GM21786 (cell line): ENCODE measurements around the gene PRKACA.
"Not testable (repeated sequence)": the region's sequence is repeated elsewhere in the genome, so short reads cannot be mapped to it uniquely, and the experiment has no call there.

Experiments used
- ATAC-seq: cut with Tn5 transposase; IDR thresholded peaks from one replicate; pipeline ENCODE4 v1.9.1; 2021; ENCODE audit not compliant: unreplicated experiment

PRKACA gene

DNA sequence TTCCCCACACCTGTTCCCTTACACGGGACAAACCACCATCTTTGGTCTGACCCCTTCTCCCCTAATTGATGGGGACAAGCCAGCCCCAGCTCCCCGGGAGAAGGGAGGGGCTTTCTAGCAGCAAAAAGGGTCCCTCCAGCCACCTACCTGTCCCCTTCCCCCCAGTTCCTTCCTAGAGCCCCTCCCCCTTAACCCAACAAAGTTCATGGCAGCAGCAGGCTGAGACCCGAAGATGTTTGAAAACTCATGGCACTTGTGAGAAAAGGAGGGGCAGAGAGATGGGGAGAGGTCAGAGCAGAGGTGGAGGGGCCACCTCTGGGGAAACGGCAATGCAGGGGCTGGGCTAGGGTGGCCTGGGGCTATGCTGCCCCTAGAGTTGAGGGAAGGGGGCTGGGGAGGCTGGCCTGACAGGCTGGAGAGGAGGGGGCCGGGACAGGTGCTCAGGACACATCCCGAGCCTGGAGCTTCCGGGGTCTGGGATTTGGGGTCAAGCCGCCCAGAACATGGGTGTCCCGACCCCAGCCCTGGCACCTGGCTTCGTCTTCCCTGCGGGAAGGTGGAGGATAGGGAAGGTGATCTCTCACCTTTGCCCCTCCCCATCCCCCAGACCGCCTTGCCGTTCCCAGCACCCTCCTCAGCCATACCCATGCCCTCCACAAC, 31.3 kb upstream of the PRKACA start:
- ATAC-seq: no peak

DNA sequence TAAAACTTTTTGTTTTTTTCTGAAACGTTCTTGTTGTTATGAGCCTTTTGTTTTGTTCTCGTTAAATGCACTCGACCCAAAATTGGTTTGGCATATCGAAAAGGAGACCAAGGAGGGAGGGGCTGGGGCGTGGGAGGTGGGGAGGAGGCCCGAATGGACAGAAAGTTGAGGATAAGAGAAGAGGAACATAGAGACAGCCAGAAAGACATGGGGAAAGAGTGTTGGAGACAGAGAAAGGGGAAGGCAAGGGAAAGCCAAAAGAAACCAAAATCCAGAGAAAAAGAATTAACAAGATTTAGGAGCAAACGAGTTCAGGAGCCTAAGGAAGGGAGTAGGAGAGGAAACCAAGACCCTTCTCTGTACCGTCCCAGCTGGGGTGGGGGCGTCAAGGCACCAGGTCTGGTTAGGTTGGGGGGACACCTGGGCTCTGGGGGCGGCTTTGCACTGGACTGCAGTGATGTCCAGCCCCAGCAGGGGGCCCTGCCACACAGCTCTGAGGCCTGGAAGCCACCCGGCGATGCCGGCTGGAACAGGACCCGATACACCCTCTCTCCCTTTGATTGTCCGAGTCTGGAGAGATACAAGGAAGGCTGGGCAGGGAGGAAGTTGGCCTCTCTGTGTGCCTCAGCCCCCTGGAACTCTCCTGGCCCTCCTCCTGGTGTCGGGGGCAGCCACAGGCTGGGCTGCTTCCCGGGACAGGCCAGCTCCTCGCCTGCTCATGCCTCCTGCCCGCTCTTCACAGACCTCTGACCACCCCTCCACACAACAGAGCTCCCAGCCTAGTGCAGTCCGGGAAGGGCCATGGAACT, 30.4 kb upstream of the PRKACA start:
- ATAC-seq: no peak

DNA sequence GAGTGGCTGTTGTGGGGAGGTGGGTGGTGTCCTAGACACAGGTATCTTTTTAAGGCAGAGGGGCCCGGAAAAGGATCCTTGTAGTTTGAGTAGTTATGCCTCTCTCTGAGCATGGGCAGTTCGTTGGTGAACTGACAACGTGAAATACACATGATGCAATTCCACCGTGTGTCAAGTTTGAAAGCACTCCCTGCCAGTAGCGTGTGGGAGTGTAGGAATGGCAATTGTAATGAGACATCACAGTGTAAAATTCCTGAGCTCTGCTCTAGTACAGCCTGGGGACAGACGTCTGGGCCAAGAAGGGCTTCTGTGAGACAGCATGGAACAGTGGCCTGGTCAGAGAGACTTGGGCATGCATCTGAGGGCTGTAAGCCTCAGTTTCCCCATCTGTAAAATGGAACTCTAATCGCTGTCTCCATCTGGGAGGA, 29.2 kb upstream of the PRKACA start:
- no peak for ATAC-seq

DNA sequence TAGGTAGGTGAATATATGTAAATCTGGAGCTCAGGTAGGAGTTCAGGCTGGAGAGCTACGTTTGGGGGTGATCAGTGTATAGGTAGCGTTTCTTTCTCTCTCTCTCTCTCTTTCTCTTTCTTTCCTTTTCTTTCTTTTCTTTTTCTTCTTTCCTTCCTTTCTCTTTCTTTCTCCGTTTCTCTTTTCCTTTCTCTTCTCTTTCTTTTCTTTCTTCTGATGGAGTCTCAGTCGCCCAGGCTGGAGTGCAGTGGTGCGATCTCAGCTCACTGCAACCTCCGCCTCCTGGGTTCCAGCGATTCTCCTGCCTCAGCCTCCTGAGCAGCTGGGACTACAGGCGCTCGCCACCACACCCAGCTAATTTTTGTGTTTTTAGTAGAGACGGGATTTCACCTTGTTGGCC, 28.6 kb upstream of the PRKACA start:
- not testable (repeated sequence) for ATAC-seq

DNA sequence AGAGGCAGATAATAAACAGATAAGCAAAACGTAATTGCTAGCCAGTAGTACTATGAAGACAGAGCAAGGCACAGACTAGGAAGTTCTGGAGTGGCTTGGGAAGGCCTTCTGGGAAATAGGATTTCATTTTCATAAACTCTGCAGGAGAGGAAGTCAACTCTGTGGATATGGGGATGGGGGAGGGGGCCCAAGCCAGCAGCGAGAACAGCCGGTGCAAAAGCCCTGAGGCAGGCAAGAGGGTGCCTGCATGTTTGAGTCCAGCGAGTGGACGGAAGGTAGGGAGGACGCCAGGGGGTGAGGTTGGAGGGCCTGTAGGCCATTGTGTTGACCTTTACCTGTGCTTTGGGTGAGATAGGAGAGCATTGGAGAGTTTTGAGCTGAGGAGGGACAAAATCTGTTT, 27.8 kb upstream of the PRKACA start:
- ATAC-seq: no peak

DNA sequence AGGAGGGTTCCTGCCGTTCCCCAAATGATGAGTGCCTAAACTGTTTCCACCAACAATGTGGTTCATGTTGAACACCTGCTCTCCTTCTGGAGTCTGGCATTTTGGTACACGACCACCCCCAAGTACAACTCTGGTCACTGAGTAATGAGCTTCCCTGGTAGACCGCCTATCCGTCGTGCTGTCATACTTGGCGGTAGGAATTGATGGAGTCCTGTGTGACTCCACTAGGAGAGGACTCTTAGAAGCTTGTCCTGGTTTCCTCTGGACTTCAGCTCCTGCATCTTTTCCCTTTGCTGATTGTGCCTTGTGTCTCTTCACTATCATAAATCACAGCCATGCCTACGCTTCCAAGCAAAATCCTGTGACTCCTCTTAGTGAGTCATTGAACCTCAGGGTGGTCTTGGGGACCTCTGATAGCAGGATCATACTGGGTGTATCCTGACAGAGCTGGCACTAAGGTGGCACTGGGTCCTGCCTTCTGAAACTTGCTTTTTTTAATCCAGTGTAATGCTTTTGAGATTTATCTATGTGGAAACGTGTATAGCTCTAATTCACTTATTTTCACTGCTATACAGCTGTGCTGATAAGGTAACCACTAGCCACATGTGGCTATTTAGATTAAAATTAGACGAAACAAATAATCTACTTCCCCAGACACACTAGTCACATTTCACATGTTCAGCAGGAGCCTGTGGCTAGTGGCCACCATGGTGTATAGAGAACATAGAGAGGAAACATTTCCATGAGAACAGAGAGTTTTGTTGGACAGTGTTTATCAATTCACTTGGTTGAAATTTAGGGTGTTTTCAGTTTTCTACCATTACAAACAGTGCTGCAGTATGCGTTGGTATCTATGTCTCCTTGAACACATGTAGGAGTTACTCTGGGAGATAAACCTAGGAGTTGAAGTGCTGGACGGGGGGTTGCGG, 25.0 kb upstream of the PRKACA start:
- no peak for ATAC-seq

DNA sequence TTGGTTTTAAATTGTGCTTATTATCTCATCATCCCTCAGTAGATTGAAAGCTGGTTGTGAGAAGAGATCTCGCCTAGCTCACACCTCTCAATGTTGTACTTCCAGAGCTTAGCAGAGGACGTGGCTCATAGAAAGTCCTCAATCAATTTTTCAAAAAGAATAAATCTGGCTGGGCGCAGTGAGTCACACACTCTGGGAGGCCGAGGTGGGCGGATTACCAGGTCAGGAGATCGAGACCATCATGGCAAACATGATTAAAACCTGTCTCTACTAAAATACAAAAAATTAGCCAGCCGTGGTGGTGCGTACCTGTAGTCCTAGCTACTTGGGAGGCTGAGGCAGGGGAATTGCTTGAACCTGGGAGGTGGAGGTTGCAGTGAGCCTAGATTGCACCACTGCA, 23.5 kb upstream of the PRKACA start:
- ATAC-seq: no peak

DNA sequence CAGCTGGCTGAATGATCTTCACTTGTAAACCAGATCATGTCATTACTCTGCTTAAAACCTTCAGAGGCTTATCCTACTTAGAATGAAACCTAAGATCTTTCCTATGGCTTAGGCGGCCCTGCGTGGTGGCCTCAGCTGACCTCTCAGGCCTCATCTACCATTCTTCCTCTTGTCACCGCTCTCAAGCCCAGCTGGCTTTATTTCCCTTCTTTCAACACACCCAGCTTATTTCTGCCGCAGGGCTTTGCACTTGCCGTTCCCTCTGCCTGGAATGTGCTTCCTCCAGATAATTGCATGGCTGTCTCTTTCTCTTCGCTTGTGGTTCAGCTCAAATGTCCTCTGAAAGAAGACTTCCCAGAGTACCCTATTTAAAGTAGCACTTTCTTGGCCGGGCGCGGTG, 22.4 kb upstream of the PRKACA start:
- no peak for ATAC-seq

DNA sequence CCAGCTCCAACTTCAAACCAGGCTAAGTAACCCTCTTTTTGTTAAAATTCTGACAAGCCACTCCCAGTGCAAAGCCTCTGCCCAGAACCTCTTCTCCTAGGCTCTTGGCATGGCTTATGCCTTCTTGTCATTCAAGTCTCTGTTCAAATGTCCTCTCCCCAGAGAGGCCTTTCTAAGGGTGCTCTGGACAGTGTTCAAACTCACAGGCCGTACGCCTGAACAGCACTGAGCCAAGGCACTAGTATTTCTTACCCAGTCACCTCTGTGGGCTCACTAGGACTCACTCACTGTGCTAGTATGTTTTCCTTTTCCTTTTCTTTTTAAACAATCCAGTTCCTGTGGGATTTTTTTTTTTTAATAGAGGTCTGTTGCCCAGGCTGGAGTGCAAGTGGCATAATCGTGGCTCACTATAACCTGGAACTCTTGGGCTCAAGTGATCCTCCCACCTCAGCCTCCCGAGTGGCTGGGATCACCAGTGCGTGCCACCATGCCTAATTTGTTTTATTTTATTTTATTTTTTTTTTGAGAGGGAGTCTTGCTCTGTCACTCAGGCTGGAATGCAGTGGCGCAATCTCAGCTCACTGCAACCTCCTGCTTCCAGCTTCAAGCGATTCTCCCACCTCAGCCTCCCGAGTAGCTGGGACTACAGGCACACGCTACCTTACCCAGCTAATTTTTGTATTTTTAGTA, 21.2 kb upstream of the PRKACA start:
- ATAC-seq: no peak

DNA sequence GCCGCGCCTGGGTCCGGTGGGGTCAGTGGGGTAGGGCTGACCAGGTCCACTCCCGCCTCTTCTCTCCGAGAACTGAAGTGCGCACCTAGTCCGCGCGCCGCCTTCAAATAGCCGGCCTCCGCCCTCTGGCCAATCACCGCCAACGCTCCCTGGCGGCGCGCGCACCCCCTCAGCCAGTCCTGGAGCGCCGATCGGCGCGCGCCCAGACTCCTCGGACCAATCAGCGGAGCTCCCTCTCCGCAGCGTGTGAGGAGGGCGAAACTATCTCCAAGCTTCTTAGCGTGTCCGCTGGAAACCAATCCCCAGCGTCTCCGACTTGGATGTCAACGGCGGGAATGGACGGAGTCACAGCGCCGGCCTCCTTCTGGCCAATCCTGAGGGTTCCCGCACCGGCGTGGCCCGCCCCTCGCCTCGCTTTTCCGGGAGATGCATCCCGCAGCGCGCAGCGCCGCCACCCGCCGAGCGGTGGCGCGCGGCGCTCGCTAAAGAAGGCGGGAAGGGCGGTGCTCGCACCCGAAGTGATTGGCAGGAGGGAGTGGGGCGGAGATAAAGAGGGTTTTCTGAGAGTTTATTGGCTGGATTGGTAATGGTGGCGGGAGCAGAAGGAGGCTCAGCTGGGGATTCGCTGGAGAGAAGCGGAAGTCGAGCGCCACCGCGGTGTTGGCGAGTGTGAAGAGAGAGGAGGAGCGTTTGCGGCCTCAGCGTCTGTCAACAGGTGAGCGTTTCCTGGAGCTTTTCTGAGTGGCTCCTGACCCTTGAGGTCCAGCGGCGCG, 19.1 kb upstream of the PRKACA start, which contains the start of gene ASF1B:
TSS of gene ASF1B (minus strand) at position 81 of the 773 bp plus-strand sequence. CDS start 133 bp downstream, outside the sequence.
- ATAC-seq: peak; percentile 75

DNA sequence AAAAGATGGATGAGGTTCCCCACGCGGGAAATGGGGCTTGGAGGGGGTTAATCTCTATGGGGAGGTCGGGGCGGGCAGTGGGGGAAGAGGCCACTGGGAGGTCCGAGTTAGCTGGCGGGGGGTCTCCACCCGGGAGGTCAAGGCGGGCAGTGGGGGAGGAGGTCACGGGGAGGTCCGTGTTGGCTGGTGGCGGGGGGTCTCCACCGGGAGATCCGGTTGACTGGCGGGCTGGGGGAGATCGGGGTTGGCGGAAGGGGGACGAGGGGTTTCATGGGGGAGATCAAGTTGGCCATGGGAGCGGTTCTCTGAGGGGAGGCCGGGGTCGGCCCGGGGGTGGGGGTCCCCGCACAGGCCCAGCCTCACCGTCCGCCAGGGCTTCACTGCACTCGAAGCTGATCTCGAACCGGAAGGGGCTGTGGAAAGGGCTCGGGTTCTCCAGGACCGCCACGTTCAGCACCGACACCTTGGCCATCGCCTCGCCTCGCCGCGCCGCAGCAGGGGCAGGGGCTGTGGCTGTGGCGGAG, 18.5 kb upstream of the PRKACA start:
- ATAC-seq: no peak

DNA sequence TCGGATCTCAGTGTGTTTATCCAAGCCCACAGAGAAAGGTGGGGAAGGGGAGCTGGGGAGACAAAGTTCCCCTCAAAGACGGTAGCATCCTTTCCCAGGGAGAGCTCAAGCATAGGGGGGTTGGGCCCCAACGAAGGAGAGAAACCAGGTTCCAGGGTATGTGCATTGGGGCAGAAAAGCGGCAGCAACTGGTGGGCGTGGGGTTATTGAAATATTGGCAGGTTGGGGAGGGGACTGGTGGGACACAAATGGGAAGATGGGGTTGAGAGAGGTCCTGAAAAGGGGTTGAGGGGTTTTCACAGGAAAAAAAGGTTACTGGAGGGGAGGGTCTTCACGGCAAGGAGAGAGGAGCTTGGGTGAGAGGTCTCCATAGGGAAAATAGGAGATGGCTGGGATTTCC, 17.8 kb upstream of the PRKACA start:
- ATAC-seq: no peak

DNA sequence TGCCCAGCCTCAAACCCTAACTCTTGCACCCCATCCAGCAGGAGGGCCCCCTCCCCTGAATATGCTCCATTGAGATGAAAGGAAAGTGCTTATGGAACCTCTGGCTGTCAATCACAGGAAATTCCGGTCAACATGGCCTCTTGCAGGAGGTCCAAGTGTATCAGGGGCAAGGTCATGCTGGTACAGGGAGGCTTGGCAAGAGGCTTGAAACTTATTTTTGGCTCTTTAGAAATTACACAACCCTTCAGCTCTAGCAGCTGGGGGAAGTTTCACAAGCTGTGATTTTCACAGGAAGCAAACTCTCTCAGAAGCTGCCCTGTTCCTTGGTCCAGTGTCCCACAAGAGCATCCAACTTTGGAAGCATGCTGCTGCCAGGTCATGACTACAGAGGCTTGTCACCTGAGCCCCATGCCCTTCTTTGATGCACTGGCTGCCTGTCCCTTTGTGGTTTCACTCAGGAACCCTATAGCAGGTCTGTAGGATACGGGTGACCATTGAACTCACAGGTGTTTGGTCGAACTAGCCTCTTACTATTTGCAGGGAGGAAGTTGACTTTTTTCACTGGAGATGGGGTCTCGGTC, 10.5 kb upstream of the PRKACA start:
- no peak for ATAC-seq

DNA sequence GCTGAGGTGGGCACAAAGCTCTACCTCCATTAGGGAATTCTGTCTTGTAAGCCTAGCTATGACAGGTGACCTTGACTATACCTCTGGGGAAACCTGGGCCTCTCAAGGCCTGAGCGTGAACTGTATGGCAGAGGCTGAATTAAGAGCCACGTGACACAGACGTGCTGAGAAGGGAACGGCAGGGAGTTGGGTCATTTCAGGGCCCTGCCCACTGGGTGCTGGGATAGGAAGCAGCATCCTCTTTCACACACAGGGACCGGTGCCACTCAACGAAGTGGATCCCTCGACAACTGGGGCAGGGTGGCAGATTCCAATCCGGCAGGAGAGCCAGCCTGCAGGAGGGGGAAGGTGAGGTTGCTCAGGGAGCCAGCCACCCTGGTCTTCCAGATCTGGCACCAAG, 9.6 kb upstream of the PRKACA start:
- ATAC-seq: no peak

DNA sequence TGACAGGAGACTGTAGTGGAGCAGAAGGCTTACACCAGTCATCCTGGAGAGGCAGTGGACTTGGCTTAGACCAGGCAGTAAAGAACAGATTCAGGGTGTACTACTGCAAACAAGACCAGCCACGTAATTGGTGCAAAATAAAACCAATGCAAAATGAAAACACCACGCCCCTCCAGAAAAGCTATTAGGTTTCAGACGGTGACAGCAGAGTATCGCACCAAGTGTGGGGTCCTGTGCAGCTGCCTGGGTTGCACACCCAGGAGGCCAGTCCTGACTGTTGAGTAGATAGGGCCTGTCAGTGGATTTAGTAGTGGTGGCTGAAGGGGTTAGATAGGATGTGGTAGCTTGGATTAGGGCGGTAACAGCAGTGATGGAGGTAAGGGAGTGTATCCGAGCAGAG, 5.4 kb upstream of the PRKACA start:
- no peak for ATAC-seq

DNA sequence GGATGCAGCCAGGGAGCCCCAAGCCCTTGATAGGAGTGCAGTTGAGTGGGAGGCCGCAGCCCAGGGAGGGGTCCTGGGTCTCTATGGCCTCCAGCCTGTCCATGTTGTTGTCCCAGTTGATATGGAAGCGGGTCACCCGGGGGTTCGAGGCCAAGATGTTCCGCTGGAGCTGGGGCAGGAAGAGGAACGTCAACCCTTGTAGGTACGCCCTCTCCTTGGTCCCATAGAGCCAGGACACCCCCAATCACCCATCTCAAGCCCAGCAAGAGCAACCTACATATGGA, 2.9 kb upstream of the PRKACA start:
- ATAC-seq: no peak

DNA sequence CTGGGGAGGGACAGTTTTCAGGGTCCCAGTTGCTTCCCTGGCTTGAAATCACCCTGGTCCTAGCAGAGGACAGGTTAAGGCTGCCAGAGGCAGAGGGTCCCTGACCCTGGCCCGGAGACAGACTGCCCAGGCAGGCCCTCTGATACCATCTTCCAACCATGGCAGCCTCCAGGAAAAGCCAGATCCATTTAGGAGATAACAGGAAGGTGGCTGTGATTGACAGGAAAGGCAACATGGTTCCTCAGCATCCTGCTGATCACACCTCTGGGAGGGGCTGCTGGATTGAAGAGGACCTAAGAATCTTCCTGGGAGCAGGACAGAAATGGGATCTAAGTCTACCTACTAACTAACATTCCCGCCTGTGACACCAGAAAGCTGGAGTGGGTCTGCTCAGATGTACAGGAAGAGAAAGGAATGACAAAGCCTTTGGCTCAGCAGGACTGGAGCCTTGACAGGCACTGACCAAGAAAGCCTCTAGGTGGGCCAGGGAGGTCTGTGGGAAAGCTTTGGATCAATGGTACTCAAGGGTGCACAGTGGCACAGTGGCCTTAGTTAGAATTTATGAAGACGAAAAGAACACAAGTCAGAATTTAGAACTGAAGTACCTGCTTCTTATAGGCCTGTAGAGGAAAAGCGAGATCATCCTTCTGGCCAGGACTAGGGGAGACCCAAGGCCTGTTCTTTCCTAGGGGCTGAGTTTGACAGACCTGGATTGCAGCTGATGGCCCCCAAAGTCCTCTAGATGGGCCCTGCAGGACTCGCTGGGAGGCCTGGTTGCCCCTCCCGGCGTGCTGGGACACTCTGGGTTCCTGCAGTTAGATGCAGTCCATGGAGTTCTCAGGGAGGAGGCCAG, 2.3 kb upstream of the PRKACA start:
- ATAC-seq: no peak

DNA sequence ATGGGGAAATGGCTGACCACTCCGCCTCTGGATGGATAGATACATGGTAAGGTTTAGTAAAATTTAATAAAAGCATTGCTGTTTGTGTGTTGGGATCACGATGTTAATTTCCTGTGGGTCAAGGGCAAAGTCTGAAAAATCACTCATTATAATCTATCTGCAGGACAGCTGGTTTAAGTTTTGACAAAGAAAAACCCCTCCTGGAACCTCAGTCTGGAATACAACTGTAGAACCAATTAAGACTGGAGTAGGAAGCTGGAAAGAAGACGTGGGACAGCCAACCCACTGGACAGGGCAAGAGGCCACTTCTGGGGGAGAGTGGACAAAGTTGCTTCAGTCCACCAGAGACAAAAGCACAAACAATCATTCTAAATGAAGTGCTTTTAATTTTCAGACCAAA, 1.6 kb upstream of the PRKACA start:
- no peak for ATAC-seq
